Body of pancreas (tissue), 4 donors: ENCODE measurements around the gene GNS. TPM values are rescaled to one million over a fixed set of nuclear protein-coding genes. Genes with fewer than 3 reads are reported as not detected.
"Not testable (repeated sequence)": the region's sequence is repeated elsewhere in the genome, so short reads cannot be mapped to it uniquely, and the experiment has no call there.

Source experiments
- ATAC-seq: fragments of 150-250 bp; one replicate; pipeline ENCODE4 v1.9.1; 2016
- DNase-seq, 4 donors: peaks; one replicate each; pipeline ENCODE4 v3.0.0-alpha.2; 2019
- H3K27ac ChIP-seq, 4 donors: fragments of 200-600 bp; sonication (generic); 1 replicate in 3 of 4; 2 replicates in 1 of 4; pipeline versions ENCODE4 v1.5.1 to v1.6.1; 2016 to 2019; ENCODE audit warnings: mild to moderate bottlenecking in 1 of 4, mixed read lengths in 1 of 4, moderate library complexity in 1 of 4
- H3K27me3 ChIP-seq, 2 donors: fragments of 200-600 bp; sonication (generic); one replicate each; pipeline ENCODE4 v1.6.0; 2016; ENCODE audit warnings: mild to moderate bottlenecking in 1 of 2
- H3K36me3 ChIP-seq, 2 donors: fragments of 200-600 bp; sonication (generic); replicated peaks in 1 of 2; 2 replicates each; pipeline ENCODE4 v1.5.1; 2016; ENCODE audit warnings: low read depth in 2 of 2; ENCODE audit not compliant: insufficient read depth in 1 of 2
- H3K4me1 ChIP-seq: fragments of 200-600 bp; sonication (generic); one replicate; pipeline ENCODE4 v1.6.0; 2016
- H3K4me3 ChIP-seq, 2 donors: fragments of 200-600 bp; sonication (generic); 1 replicate in 1 of 2; 2 replicates in 1 of 2; pipeline ENCODE4 v1.5.1; 2016 to 2019
- H3K9me3 ChIP-seq, 3 donors: fragments of 200-600 bp; sonication (generic); 1 replicate in 2 of 3; 2 replicates in 1 of 3; pipeline ENCODE4 v1.5.1; 2016
- POLR2A ChIP-seq, 3 donors: fragments of 450-650 bp; IDR thresholded peaks; one replicate each; pipeline ENCODE4 v1.6.1; 2016; ENCODE audit warnings: antibody characterized with exemption in 3 of 3, mild to moderate bottlenecking in 2 of 3
- WGBS, 2 donors: methylation state at CpG; one replicate each; pipeline ENCODE4 v1.1.5; 2017; 5-methylcytosine and 5-hydroxymethylcytosine counted together
- intact Hi-C: fragments of 100-400 bp; cut with DNase I; formaldehyde crosslinking; loops from one replicate; pipeline ENCODE4 v1.15.1; 2023
- total RNA-seq, 2 donors: library from RNA; depleted of rRNA; stranded (reverse); fragments of >200 nt; gene quantifications; one replicate each; pipeline ENCODE4 v1.1.0, GENCODE V29; 2016
- TF ChIP-seq, protein P1 (sequence below), 7 experiments: fragments of 450-650 bp in 4 of 7; fragments of 200-600 bp in 3 of 7; sonication (generic) in 3 of 7; IDR thresholded peaks; one replicate each; pipeline ENCODE4 v1.5.1; 2016 to 2019; ENCODE audit warnings: antibody characterized with exemption in 7 of 7

The GNS gene
- total RNA-seq, 2 donors from 2014 or later = 29.3 to 43.1 TPM

DNA sequence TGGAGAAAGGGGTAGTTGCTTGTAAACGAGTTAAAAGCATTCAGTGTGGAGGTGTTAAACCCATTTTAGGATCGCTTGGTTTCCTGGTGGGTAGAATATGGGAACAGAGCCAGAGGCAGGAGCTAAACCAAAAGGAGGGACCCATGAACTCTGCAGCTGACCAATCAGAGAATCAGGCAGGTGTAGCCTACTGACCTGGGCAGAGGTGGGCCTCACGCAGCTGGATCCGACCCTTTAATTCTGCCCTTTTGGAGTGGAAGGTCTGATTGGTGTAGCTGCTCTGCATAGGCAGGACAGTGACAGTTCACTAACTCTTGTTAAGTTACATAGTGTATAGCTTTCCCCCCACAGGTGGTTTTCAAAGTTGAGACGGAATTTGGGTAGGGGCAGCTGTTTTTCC lies 63.7 kb downstream of the GNS start:
- peaks cover 5% of the 10 kb centered on the region for H3K4me1 ChIP-seq
- H3K9me3 ChIP-seq = no peaks in the 10 kb centered on the region
- H3K4me3 ChIP-seq = no peak overlapping the region
- no peak for TF ChIP-seq POLR2A (IDR thresholded peaks at IDR 0.05)
- TF ChIP-seq, protein P1, sequence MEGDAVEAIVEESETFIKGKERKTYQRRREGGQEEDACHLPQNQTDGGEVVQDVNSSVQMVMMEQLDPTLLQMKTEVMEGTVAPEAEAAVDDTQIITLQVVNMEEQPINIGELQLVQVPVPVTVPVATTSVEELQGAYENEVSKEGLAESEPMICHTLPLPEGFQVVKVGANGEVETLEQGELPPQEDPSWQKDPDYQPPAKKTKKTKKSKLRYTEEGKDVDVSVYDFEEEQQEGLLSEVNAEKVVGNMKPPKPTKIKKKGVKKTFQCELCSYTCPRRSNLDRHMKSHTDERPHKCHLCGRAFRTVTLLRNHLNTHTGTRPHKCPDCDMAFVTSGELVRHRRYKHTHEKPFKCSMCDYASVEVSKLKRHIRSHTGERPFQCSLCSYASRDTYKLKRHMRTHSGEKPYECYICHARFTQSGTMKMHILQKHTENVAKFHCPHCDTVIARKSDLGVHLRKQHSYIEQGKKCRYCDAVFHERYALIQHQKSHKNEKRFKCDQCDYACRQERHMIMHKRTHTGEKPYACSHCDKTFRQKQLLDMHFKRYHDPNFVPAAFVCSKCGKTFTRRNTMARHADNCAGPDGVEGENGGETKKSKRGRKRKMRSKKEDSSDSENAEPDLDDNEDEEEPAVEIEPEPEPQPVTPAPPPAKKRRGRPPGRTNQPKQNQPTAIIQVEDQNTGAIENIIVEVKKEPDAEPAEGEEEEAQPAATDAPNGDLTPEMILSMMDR (IDR thresholded peaks at IDR 0.05) = no peak
- intact Hi-C loops = no loop called here
- DNase-seq (no peak), ATAC-seq (no peak)
- no peaks in the 10 kb centered on the region for H3K27me3 ChIP-seq
- no peak overlapping the region for H3K27ac ChIP-seq
- peaks cover 0 to 3% of the 10 kb centered on the region in 2 donors for H3K36me3 ChIP-seq
- 76 to 78% methylated on average over 5 of the region's 5 CpGs for WGBS, 2 donors

GRCh38 chr12:64694130-64695040 lies 64.8 kb downstream of the GNS start:
- H3K4me1 ChIP-seq = peaks cover 5% of the 10 kb centered on the region
- no peak overlapping the region for H3K4me3 ChIP-seq
- intact Hi-C loops = no loop called here
- ATAC-seq (no peak), DNase-seq (no peak)
- WGBS, 2 donors = 75 to 85% methylated on average over 16 to 18 of the region's 18 CpGs
- no peak overlapping the region for H3K27ac ChIP-seq
- peaks cover 0 to 3% of the 10 kb centered on the region in 2 donors for H3K36me3 ChIP-seq
- no peaks in the 10 kb centered on the region for H3K27me3 ChIP-seq
- TF ChIP-seq, protein P1 (IDR thresholded peaks at IDR 0.05) = no peak
- TF ChIP-seq POLR2A (IDR thresholded peaks at IDR 0.05) = no peak
- H3K9me3 ChIP-seq = no peaks in the 10 kb centered on the region

GRCh38 chr12:64691795-64692583 lies 67.2 kb downstream of the GNS start:
- H3K36me3 ChIP-seq = peaks cover 0 to 3% of the 10 kb centered on the region in 2 donors
- DNase-seq = no peak
- no peaks in the 10 kb centered on the region for H3K9me3 ChIP-seq
- no peaks in the 10 kb centered on the region for H3K27me3 ChIP-seq
- H3K27ac ChIP-seq = no peak overlapping the region
- intact Hi-C loops = no loop called here
- peaks cover 5% of the 10 kb centered on the region for H3K4me1 ChIP-seq
- TF ChIP-seq POLR2A (IDR thresholded peaks at IDR 0.05) = no peak
- TF ChIP-seq, protein P1 (IDR thresholded peaks at IDR 0.05) = no peak
- 38 to 49% methylated on average over 2 of the region's 2 CpGs for WGBS, 2 donors
- no peak for ATAC-seq
- no peak overlapping the region for H3K4me3 ChIP-seq

GRCh38 chr12:64691227-64691794 lies 67.9 kb downstream of the GNS start:
- no peak overlapping the region for H3K27ac ChIP-seq

DNA sequence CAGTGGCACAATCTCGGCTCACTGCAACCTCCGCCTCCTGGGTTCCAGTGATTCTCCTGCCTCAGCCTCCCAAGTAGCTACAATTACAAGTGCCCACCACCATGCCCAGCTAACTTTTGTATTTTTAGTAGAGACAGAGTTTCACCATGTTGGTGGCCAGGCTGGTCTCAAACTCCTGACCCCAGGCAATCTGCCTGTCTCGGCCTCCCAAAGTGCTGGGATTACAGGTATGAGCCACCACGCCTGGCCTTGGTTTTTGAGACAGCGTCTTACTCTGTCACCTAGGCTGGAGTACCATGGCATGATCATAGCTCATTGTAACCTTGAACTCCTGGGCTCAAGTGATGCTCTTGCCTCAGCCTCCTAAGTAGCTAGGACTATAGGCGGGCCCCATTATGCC lies 69.0 kb downstream of the GNS start:
- ATAC-seq, H3K27ac ChIP-seq, intact Hi-C loops, H3K9me3 ChIP-seq, H3K36me3 ChIP-seq, H3K4me3 ChIP-seq, H3K4me1 ChIP-seq, DNase-seq, H3K27me3 ChIP-seq: not testable (repeated sequence)
- WGBS, 2 donors = 96 to 100% methylated on average over 5 to 6 of the region's 6 CpGs

More at GRCh38 chr12:64691227-64691794, 67.9 kb downstream of the GNS start:
- peaks cover 0 to 3% of the 10 kb centered on the region in 2 donors for H3K36me3 ChIP-seq
- no peak for ATAC-seq
- intact Hi-C loops = no loop called here
- no peak overlapping the region for H3K4me3 ChIP-seq
- 93 to 94% methylated on average over 6 of the region's 6 CpGs for WGBS, 2 donors
- H3K27me3 ChIP-seq = no peaks in the 10 kb centered on the region
- peaks cover 3% of the 10 kb centered on the region for H3K4me1 ChIP-seq
- DNase-seq = no peak
- H3K9me3 ChIP-seq = no peaks in the 10 kb centered on the region
- no peak for TF ChIP-seq POLR2A (IDR thresholded peaks at IDR 0.05)
- TF ChIP-seq, protein P1 (IDR thresholded peaks at IDR 0.05) = no peak
